Measurements from ENCODE around the gene GSTA2.
"Not testable (repeated sequence)": the region's sequence is repeated elsewhere in the genome, so short reads cannot be mapped to it uniquely, and the experiment has no call there.

GSTA2 gene

DNA sequence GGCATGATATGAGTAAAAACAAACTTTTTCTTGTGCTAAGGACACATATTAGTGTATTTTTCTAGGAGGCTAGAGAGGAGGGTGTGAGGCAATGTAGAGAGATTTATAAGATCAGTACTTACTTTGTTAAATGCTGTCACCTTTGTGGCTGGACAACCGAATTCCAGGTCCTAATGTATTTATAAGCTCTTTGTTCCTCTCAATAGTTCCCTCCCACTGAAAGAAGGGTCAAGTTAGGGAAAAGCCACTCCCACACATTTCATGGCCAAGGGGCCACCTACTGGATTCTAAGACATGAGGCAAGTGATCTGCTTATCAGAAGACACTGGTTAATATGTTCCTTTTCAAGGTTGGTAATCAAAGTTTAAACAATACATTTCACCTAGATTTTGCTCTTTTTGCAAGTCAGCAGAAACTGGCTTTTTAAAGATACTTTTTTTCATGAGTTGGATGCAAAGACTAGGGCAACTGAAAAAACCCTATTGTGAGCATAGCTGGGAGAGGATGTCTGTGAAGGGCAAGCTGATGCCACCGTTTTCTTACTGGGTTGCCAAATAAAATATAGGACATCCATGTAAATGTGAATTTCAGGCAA is at the start of gene GSTA2:
TSS of gene GSTA2 (minus strand) at position 154 of the 595 bp plus-strand sequence. CDS start 5,528 bp downstream, outside the sequence.
- DNase-seq (ENCODE audit: low read depth) = not testable (repeated sequence)

DNA sequence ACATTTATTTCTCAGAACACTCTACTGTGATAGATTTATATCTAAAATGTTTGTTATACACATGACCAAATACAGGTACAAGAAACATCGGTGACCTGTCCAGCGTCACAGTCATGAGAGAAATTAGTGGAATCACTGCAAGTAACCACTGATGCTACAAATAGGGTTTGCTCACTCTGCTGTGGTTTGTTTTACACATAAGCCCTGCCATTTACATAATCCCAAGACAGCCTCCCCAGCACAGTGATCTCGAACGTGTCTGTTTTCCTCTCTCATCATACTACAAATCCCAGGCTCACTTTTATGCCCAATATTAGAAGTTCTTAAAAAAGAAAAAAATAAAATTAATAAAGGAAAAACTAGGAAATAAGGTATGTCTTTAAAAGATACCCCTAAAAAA is 46.5 kb upstream of the GSTA2 start:
- DNase-seq (ENCODE audit: low read depth) = not testable (repeated sequence)

DNA sequence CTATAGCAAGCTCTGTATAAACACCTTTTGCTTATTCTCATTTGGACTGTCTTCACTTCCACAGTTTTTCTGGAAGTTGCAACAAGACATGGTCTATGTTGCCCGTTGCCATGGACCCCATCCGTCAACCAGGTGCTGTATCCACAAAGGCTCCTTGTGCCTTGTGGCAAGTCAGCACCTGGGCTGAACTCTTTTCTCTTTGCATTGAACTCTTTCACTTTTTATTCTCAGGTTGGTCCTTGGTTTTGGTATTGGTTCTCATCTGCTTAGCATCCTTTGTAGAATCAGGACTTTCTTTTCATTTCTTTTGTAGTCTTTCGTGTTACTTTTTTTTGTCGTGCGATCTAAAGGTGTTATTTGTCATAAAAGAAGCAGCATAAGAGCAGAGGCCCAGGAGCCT is 45.4 kb upstream of the GSTA2 start:
- DNase-seq (ENCODE audit: low read depth) = no peak

DNA sequence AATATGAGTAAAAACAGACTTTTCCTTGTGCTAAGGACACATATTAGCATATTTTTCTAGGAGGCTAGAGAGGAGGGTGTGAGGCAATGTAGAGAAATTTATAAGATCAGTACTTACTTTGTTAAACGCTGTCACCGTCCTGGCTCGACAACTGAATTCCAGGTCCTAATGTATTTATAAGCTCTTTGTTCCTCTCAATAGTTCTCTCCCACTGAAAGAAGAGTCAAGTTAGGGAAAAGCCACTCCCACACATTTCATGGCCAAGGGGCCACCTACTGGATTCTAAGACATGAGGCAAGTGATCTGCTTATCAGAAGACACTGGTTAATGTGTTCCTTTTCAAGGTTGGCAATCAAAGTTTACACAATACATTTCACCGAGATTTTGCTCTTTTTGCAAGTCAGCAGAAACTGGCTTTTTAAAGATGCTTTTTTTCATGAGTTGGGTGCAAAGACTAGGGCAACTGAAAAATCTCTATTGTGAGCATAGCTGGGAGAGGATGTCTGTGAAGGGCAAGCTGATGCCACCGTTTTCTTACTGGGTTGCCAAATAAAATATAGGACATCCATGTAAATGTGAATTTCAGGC is 40.5 kb upstream of the GSTA2 start, which contains the start of gene GSTA1:
TSS of gene GSTA1 (minus strand) at position 149 of the 588 bp plus-strand sequence. CDS start 4,549 bp downstream, outside the sequence.
- DNase-seq (ENCODE audit: low read depth) = not testable (repeated sequence)

DNA sequence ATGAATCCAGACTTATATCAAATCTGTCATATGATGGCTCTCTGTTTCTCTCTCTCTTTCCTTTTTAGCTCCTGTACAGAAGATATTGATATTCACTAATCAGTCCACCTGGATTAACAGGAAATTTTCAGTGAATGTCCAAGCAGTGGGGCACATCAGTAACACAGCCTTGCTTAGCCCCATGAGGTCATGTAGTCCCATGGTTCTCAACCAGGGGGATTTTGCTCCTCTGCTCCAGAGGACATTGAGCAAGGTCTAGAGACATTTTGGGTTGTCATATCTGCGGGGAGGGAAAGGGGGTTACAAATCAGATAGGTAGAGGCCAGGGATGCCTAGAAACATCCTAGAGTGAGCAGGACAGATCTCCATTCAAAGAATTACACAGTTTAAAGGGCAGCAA is 39.5 kb upstream of the GSTA2 start:
- DNase-seq (ENCODE audit: low read depth) = no peak

DNA sequence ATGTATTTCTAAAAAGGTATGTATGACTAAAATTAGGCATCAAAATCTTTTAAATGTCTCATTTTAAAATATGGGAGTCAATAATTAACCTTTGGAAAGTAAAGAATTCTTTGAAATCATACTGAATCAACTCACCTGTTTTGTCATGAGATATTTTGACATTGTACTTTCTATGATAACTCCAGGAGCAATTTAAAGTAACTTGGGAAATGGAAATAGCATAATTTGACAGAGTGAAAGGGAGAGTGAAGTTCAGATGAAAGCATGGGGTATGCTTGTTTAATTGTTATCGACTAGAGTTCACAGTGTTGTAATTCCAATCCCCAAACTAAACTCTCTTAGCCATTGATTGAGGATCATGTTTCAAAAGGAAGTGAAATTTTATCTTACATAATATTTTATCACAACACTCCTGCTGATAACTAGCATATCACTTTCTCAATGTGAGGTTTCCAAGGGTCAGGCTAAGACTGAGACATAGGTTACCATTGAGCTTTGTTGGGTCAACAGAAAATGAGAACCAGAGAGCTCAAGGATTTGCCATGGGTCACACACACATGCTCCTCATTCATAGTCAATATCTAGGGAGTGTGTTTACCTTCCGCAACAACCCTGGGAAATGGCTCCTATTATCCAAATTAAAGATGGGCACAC is 38.0 kb upstream of the GSTA2 start:
- DNase-seq (ENCODE audit: low read depth) = no peak

DNA sequence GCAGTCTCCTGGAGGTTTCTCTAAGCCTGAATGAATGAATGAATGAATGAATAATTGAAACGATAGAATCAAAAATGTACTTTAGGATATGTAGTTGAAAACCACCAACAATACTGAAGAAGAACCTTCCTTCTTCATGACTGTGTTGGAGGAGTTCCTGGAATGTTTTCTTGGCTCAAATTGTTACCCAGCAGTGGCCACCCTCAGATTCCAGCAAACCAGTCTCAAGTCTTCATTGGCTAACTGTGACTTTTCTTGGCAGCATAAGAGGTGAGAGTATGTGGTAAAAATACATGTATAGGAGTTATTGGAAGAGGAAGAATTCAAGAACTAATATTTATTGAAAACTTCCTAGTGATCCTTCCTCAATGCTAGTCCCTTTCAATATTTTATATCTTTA is 36.0 kb upstream of the GSTA2 start:
- DNase-seq (ENCODE audit: low read depth) = not testable (repeated sequence)

DNA sequence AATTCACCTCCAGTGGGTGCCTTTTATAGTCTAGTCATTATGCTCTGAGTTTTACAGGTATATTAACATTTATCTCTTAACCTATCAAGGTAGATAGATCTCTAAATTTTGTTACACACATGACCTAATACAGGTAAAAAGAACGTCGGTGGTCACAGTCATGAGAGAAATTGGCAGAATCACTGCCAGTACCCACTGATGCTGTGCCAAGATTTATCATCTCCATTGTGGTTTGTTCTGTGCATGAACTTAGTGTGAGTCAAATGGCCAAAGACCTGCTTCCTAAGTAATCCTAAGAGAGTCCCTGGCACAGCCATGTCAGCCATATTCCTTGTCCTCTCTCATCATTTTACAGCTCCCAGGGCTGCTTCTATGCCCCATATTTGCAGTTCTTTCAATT is 31.1 kb upstream of the GSTA2 start:
- DNase-seq (ENCODE audit: low read depth) = not testable (repeated sequence)

DNA sequence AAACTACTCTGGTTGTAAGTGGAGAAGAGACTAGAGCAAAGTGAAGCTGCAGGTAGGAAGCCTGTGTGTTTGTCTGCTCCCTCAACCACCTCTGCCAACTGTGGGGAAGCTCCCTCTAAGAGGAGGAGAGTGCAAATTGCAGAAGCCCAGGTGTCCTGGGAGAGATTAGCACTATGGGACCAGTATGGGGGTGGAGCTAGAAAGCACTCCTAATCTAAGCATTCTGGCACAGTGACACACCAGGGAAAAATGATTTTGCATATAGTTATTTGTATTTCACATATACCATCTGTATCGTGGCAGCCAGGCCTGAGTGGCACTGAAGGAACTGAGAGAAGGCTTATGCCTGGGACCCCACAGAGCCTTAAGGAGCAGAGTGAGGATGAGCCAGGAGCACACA is 27.6 kb upstream of the GSTA2 start:
- DNase-seq (ENCODE audit: low read depth) = no peak

DNA sequence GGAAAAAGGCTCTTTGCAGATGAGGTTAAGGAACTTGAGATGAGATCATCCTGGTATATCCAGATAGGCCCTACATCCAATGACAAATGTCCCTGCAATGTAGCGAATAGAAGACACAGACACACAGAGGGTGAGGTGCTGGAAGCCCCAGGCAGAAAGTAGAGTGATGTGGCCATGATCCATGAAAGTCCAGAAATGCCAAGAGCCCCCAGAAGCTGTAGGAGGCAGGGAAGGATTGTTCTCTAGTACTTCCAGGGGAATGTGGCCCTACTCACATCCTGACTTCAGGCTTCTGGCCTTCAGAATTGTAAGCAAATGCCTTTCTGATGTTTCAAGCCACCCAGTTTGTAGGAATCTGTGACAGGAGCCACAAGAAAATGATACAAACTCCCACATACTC is 26.4 kb upstream of the GSTA2 start:
- not testable (repeated sequence) for DNase-seq (ENCODE audit: low read depth)

DNA sequence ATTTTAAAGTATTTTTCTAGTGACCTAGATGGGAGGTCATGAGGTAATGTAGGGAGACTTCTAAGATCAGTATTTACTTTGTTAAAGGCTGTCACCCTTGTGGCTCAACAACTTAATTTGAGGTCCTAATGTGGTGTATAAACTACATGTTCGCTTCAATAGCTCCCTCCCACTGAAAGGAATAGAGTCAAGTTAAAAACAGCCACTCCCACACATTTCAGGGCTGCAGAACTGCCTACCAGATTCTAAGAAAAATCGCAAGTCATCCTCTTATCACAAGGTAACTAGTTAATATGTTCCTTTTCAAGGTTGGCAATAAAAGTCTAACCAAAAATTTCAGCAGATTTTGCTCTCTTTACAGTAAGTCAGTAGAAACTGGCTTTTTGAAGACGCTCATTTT is 25.2 kb upstream of the GSTA2 start:
- no peak for DNase-seq (ENCODE audit: low read depth)

DNA sequence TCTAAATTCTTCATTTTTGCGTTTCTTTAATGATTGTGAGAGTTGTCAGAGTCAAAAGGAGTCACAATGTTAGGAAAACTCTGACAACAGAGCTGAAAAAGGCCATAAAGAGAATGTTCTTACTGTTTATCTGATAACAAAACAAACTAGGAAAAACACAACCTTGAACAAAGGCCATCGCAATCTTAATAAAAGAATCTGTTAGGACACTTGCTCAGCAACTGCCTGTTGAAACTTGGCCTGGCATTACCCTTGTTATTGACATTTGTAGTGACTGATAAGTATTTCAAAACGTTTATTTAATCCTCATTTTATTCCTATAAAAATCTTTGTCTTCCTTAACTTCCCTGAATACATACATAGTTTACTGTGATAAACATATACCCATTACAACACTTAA is 24.6 kb upstream of the GSTA2 start:
- DNase-seq (ENCODE audit: low read depth) = no peak

DNA sequence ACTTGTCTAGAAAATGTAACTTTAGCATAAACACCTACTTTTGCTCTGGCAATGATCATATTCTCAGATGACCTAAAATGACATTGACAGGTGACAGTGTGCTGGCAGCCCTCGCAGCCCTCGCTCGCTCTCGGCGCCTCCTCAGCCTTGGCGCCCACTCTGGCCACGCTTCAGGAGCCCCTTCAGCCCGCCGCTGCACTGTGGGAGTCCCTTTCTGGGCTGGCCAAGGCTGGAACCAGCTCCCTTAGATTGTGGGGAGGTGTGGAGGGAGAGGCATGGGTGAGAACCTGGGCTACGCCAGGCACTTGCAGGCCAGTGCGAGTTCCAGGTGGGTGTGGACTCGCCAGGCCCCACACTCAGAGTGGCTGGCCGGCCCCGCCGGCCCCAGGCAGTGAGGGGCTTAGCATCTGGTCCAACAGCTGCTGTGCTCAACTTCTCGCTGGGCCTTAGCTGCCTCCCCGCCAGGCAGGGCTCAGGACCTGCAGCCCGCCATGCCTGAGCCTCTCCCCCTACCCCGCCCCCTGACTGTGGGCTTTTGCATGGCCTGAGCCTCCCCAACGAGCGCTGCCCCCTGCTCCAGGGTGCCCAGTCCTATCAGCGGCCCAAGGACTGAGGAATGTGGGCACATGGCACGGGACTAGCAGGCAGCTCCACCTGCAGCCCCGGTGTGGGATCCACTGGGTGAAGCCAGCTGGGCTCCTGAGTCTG is 23.1 kb upstream of the GSTA2 start:
- DNase-seq (ENCODE audit: low read depth) = no peak

DNA sequence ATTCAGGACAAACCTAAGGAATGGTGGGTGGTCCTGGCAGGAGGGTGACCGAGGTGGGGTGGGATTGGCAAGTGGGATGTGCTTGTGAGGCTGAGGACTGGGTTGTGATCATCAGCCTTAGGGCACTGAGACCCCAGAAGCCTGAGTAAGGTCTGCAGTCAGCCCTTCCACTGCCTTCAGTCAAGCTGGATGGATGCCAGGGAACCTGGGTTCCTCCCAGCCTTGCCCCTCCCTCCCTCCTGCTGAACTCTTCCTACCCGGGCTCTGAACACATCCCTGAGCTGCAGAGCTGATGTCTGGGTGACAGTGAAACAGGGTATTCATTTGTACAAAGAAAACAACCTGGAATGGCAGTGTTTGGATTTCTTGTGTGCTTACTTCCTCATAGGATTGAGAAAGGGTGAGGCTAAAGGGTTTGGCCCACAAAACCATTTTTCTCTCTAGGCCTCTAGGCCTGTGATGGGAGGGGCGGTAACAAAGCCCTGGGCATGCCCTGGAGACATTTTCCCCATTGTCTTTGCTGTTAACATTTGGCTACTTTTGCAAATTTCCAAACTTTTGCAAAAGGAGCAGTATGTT is 19.5 kb upstream of the GSTA2 start:
- DNase-seq (ENCODE audit: low read depth) = not testable (repeated sequence)

DNA sequence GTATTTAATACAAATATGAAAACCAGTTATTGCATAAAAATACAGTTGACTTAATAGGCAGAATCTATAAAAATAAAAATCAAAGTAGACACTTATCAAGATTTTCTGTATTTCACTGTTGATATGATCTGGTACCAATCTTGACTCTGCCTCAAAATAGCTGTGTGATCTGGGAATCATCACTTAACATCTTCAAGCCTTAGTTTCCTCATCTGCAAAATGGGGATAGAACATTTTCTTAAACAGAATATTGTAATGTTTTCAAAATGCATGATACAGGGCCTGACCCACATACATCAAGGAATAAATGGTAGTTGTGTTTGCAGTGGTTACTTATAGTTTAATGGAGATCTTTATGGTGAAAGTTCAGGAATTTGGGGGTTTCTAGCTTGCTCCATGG is 18.9 kb upstream of the GSTA2 start:
- DNase-seq (ENCODE audit: low read depth) = not testable (repeated sequence)

DNA sequence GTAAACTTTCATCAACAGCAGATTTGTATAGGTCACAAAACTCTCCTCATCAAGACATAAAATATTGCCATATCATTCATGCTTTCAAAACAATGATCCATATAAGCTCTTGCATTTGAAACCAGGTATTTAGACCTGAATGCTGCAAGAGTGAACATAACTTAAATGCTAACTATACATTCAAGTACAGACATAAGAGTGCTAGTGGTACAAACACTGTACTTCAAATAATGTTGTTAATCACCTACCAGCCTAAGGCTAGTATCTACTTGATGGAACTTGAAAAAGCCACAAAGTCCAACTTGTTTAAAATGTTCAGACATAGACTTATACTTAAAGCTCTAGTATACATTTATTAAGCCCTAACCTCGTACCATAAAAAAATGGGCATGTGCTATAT is 16.0 kb upstream of the GSTA2 start:
- DNase-seq (ENCODE audit: low read depth) = no peak

DNA sequence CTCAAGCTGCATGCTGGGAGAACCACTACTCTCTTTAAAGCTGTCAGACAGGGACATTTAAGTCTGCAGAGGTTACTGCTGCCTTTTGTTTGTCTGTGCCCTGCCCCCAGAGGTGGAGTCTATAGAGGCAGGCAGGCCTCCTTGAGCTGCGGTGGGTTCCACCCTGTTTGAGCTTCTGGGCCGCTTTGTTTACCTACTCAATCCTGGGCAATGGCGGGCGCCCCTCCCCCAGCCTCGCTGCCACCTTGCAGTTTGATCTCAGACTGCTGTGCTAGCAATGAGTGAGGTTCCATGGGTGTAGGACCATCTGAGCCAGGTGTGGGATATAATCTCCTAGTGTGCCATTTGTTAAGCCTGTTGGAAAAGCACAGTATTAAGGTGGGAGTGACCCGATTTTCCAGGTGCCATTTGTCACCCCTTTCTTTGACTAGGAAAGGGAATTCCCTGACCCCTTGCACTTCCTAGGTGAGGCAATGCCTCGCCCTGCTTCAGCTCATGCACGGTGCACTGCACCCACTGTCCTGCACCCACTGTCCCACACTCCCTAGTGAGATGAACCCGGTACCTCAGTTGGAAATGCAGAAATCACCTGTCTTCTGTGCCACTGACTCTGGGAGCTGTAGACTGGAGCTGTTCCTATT is 13.6 kb upstream of the GSTA2 start:
- not testable (repeated sequence) for DNase-seq (ENCODE audit: low read depth)

DNA sequence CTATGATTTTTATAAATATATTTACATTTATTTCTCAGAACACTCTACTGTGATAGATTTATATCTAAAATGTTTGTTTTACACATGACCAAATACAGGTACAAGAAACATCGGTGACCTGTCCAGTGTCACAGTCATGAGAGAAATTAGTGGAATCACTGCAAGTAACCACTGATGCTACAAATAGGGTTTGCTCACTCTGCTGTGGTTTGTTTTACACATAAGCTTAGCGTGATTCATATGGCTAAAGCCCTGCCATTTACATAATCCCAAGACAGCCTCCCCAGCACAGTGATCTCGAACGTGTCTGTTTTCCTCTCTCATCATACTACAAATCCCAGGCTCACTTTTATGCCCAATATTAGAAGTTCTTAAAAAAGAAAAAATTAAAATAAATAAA is 6.1 kb upstream of the GSTA2 start:
- not testable (repeated sequence) for DNase-seq (ENCODE audit: low read depth)

DNA sequence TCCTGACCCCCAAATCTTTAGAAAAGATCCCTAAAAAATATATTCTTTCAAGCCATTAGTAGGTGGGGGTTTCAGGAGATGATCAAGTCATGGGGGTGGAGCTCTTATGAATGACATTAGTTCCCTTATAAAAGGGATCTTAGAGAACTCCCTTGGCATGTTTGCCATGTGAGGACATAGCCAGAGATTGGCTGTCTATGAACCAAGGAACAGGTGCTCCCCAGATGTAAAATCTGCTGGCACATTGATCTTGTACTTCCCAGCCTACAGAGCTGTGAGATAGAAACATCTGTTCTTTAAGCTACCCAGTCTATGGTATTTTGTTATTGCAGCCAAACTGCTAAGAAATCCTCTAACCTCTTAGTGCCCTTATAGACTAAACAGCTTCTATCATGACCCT is 4.4 kb upstream of the GSTA2 start:
- not testable (repeated sequence) for DNase-seq (ENCODE audit: low read depth)

DNA sequence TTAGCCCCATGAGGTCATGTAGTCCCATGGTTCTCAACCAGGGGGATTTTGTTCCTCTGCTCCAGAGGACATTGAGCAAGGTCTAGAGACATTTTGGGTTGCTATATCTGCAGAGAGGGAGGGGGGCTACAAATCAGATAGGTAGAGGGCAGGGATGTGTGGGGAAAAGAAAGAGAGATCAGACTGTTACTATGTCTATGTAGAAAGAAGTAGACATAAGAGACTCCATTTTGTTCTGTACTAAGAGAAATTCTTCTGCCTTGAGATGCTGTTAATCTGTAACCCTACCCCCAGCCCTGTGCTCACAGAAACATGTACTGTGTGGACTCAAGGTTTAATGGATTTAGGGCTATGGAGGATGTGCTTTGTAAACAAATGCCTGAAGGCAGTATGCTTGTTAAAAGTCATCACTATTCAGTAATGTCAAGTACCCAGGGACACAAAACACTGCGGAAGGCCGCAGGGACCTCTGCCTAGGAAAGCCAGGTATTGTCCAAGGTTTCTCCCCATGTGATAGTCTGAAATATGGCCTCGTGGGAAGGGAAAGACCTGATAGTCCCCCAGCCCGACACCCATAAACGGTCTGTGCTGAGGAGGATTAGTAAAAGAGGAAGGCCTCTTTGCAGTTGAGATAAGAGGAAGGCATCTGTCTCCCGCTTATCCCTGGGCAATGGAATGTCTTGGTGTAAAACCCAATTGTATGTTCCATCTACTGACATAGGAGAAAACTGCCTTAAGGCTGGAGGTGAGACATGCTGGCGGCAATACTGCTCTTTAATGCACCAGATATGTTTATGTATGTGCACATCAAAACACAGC is 1.4 kb downstream of the GSTA2 start:
- DNase-seq (ENCODE audit: low read depth) = not testable (repeated sequence)

Data from HS-27A (cell line).